ENCODE measurements around the gene KRTAP10-7.

DNA sequence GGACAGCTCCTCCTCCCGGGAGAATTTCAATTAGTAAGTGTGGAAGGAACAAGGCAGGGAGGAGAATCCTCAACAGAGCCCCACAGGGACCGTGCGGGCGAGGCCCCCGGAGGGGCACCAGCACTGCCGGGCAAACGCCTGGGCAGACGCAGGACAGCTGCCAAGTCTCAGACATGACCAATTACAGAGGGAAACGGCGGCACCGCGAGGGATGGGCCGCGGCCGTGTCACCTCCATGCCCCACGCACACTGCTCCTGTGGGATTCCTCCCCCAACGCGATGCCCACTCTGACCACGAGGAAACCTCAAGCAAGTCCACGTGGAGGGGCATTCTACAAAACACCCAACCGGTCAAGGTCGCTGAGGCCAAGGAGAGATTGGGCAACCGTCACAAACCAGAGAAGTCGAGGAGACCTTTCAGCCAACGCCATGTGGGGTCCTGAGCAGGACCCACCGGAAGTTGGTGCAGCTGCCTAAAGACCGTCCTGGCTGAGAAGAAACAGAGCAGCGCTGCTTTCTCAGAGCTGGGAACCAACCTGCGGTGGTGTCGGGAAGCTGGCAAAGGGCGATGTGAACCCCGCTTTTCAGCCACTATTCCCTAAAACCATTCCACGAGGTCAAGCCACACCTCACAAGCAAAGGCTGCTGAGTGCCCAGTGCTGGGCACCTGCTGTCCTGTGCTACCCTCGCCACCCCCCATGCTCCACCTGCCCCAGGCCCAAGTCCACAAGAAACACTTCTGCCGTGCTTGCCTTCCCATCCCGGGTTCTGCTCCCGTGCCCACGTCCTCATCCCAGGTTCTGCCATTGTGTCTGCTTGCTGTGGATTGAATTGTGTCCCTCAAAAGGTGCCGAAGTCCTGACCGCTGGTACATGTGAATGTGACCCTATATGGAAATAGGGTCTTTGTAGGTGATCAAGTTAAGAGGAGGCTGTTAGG, 28.3 kb upstream of the KRTAP10-7 start:
- TF ChIP-seq GABPB1 (CRISPR knock-in tag; IDR thresholded peaks at IDR 0.05): no peak
- no peak for TF ChIP-seq FOXA3 (CRISPR knock-in tag; IDR thresholded peaks at IDR 0.05)
- no peak for TF ChIP-seq ZNF225 (CRISPR knock-in tag; IDR thresholded peaks at IDR 0.05)
- no peak for TF ChIP-seq TOE1 (CRISPR knock-in tag; IDR thresholded peaks at IDR 0.05)
- no peak for TF ChIP-seq HMG20B (CRISPR knock-in tag; conservative IDR thresholded peaks at IDR 0.05)
- TF ChIP-seq, protein P1, sequence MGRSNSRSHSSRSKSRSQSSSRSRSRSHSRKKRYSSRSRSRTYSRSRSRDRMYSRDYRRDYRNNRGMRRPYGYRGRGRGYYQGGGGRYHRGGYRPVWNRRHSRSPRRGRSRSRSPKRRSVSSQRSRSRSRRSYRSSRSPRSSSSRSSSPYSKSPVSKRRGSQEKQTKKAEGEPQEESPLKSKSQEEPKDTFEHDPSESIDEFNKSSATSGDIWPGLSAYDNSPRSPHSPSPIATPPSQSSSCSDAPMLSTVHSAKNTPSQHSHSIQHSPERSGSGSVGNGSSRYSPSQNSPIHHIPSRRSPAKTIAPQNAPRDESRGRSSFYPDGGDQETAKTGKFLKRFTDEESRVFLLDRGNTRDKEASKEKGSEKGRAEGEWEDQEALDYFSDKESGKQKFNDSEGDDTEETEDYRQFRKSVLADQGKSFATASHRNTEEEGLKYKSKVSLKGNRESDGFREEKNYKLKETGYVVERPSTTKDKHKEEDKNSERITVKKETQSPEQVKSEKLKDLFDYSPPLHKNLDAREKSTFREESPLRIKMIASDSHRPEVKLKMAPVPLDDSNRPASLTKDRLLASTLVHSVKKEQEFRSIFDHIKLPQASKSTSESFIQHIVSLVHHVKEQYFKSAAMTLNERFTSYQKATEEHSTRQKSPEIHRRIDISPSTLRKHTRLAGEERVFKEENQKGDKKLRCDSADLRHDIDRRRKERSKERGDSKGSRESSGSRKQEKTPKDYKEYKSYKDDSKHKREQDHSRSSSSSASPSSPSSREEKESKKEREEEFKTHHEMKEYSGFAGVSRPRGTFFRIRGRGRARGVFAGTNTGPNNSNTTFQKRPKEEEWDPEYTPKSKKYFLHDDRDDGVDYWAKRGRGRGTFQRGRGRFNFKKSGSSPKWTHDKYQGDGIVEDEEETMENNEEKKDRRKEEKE (IDR thresholded peaks at IDR 0.05): no peak

Data from HepG2 (cell line).